ACHN (cell line): ENCODE measurements around the gene LAMB3.
A peak's percentile ranks its signal among the peaks of the same experiment; 100 is the strongest.

Source experiments
- DNase-seq: peaks from one replicate; pipeline ENCODE4 v3.0.0-alpha.2; 2015
- in situ Hi-C: cut with HindIII; loops from 2 replicates; pipeline ENCODE4 v1.10.0; 2017; ENCODE audit warnings: low sequenced_read_pairs, low pct_ligation_motif_present, low pct_unique_long_range_greater_than_20kb

The LAMB3 gene

DNA sequence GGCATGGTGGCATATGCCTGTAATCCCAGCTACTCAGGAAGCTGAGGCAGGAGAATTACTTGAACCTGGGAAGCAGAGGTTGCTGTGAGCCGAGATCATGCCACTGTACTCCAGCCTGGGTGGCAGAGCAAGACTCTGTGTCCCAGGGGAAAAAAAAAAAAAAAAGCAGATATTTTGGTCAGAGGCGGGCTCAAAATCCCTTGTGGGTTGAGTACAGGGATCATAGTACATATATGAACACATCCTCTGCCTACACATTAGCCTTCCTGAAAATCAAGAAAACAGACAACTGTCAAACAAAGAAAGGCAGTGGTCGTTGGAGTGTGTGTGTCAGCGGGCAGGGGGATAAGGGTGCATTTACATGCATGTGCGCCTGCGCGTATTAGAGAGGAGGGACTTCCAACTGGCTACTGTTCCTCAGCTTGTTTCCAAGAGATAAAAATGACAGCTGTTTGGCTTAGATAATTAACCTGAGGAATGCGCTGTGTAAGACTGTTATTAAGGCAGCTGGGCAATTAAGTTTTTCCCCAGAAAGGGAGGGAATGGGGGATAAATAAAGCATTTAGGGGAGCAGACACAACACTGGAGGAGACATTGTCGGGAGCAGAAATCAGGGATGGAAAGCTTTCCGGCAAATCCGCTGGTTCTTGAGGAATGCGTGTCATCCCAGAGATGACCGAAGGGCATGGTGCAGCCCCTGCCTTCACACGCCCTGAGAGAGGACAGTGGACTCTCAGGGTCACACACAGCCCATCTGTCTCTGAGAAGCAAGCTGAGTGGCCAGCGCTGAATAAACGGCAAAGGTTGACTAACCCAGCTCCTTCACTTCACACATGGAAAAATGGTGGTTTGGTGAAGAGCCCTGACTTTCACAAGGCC is 6.4 kb downstream of the LAMB3 start:
- in situ Hi-C loops = no loop called here
- DNase-seq = no peak

DNA sequence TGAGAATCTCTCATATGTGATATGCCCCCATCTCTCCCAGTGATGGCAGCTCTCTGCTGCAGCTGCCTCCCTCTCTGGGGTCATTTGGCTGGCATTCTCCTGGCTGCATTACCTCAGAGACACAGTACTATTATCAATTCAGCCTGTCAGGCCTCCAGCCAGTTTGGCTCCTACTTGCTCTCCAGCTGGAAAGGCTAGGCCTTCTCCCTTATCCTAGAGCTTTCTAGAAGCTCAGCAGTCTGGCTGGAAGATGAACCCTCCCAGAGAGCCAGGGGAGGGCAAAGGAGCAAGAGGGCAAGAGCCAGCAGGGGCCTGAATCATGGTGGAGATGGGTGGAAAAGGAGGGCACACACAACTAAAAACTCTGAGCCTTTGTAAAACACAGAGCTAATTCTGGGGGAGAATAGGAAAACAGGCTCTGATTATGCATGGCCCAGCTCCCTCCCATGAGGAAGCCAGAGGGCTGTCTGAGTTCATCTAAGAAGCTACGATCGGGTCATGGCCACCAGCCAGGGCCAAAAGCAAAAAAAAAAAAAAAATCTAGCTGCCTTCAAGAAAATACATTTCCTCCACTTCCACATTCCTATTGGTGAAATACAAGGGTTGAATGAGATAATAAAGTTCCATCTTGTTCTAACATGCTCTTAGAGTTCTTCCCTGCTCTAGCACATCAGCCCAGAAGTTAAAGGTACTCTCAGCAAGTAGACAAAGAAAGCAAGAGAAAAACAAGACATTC is 8.8 kb downstream of the LAMB3 start:
- in situ Hi-C loops = no loop called here
- DNase-seq = no peak

DNA sequence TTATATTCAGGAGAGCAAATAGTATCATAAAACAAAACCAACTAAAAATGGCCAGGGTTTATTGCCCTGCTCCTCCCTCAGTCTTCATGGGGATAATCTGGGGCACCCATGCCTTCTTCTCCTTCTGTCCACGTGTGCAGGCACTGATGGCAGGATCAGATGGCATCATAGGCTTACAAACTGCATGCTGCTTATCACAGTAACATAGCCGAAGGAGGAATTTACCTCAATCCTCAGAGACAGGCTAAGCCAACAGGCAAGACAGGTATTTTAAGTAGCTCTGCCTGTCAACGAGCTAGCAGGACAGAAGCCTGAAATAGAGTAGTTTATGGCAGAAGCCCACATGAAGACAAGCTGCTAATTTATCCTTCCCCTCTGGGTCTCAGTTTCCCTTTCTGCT is 9.4 kb downstream of the LAMB3 start:
- in situ Hi-C loops = no loop called here
- no peak for DNase-seq

DNA sequence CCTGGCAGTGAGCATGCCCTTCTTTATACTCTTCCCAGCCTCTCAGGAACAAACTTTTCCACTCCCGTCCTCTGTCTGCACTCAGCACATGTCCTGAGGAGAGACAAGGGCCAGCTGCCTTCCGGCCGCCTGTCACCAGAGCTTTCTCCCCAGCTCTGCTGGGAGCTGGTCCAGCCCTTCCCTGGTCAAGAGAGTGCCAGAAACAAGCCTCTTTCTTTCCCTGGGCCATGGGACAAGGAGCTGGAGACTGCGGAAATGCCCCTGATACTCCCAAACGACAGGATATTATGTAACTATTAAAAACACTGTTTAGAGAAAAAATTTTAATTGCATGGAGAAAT is 10.4 kb downstream of the LAMB3 start:
- in situ Hi-C loops = no loop called here
- DNase-seq = no peak

DNA sequence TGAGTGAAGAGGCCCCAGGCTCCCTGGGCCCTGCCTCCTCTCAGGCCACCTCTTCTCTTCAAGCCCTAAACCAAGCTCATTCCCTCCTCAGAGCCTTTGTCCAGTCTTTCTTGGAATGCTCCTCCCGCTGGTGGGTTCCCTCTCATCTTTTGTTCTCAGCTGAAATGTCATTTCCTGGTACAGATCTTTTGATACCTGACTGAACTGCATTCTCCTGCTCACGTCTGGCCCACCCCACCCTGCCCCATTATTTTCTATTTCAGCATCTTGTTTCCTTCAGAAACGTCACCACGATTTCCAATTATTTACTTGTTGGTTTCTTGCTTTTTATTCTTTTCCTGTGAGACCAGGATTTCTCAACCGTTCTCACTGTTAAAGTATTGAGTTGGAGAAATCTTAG is 16.4 kb downstream of the LAMB3 start:
- in situ Hi-C loops = no loop called here
- DNase-seq = no peak

DNA sequence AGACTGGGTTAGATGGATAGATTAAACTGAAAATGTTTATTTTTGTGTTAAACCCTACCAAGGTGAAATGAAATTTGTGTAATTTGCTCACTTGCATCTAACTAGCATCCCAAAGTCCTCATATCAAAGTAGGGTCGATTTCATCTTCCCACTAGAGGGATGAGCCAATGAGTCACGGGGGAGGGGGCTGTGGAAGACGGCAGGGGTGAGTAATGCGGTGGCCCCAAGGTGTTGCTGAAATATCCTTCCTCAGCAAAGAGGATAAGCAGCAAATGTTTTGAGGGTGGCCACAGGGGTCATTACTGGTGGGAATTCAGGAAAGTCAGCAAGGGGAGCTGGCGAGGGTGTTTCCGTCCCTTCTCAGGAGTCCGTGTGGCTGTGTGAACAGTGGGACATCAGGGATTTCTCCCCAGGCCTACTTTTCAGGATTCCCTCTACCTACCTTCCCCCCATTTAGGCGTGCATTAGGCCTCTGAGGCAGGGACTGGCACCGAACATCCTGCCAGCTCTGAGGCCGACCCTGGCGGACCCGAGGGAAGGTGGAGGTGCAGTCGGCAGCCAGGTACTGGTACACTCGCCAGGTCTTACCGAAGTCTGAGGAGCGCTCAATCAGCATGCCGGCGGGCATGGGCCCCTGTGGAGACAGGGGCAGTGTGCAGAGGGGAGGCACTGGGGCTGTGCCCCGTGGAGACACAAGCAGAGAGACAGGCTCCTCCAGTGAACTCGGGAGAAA is 18.1 kb downstream of the LAMB3 start:
- in situ Hi-C loops = no loop called here
- no peak for DNase-seq

DNA sequence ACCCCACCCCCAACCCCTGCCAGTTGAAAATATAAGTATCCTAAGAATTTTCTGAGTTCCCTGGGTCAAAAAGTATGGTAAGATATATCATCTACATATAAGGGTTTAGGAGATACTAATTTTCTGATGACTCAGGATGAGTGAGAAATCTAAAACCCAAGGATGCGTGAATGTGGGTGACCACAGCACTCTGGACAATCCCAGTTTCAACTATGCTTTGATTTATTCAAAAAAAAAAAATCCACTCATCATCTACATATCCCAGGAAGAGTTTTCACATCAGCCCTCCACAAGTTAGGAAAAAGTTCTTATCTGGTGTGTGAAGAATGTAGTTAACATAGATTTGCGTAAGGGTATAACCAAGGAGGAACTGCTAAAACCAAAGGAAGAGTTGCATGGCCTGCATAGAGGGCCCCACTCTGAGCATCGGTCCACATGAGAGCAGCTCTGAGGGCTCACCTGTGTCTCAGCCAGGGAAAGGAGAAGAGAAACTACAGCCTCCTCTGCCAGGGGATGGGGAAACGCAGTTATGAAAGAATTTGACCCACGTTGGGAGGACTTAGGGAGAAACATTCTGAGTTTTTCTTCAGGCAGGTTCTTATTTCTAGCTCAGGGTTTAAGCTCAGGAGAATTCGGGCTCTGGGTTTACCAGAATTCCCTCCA is 18.8 kb downstream of the LAMB3 start:
- peak; percentile 57 for DNase-seq
- in situ Hi-C loops = no loop called here

DNA sequence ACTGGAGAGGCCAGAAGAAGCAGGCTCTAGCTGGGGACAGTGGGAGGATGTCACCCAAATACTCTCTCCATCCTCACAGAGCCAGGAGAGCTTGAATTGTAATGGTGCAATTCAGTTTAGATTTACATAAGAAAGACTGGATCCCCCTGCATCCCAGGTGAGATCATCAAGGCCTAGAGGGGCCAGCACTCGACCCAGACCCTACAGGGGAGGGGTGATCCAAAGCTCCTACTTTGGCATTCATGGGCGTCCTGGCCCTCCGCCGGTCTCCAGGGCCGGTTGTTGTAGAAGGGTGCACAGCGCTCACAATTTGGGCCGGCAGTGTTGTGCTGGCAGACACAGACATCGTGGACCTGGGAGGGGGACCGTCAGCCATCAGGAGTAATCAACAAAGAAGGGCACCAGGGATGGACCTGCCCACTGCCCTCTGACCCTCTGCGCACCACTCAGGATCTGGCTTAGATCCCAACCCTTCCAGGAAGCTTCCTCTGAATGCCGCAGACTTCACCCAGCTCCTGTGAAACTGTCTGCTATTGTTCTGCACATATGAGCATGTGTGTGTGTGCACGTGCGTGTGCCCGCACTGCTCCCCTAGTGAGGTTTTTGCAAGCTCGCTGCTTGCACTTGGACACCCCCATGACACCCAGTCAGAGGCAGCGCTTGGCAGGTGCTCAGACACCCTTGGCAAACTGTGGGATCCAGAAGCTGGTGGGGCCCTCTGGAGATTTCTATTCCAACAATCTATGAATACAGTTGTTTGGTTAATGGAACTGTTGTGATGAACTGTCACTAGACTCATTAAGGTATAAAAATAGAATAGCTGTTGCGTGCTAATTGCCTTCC is 21.6 kb downstream of the LAMB3 start:
- in situ Hi-C loops = no loop called here
- no peak for DNase-seq

DNA sequence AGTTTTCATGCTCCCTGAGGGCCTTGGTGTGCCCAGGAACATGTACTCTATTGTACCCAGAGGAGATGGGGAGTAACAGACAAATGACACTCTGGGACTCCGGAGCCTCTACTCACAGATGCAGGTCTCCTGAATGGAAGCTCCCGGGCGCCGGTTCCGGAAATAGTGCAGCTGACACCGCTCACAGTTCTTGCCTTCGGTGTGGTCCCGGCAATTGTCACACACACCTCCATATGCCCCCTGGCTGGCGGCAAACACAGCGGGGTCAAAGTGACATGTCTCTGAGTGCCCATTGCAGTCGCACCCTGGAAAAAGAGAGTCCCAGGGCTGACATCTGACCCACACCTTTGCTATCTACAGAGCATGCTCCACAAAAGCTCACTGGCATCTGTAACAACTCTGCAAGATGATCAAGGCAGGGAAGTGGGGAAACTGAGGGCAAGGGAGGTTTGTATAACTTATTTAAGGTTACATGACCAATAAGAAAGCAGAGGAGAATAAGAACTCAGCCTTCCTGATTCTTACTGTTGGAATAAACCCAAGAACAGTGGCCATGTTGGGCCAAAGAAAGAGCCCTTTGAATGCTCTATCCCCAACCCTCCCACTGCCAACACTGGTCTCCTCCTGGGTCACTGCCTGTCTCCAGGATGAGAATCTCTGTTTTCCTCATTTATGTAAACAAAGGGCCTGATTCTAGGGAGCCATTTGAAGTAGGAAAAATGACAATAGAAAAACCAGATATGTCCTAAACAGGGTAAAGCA is 22.4 kb downstream of the LAMB3 start:
- no peak for DNase-seq
- in situ Hi-C loops = no loop called here

DNA sequence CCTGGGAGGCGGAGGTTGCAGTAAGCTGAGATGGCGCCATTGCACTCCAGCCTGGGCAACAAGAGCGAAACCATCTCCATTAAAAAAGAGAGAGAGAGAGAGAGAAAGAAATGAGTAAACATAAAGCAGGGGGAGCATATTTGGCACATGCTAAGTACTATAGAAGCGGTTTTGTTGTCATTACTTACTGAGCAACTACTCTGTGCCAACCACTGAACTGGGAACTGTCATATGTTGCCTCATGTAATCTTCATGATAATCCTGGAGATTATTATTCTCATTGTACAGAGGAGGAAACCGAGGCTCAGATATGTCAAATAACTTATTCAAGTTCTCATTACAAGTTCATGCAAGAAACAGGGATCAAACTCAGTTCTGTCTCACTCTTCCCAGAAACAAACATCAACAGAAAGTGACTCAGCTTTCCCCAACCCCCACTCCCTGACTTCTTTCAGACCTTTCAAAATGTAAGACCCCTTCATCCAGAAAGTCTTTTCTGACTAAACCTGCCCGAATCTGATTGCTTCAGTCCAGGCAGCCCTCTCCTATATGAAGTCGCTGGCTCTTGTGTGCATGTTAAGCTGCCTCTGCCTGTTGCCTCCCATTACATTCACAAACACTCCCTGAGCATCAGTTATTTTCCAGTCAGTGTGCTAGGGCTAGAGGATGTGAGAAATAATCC is 23.5 kb downstream of the LAMB3 start:
- in situ Hi-C loops = no loop called here
- no peak for DNase-seq

DNA sequence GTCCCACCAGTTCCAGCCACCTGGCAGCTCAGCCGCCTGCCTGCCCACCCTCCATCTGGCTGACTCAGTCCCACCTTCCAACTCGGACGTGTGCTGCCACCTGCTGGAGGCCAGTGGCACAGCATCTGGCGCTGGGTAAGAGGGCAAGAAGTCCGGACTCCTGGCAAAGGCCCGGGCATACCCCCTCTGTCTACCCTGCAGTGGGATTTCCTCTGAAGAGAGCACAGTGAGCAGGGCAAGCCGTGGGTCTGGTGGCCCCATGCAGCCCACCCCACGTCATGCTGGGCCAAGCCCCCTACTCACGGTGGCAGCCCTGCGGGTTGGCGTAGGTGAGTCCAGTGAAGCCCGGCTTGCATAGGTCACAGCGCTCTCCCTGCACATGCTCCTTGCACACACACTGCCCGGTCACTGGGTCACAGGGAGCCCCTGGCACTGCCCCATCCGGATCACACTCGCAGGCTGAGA is 24.5 kb downstream of the LAMB3 start:
- in situ Hi-C loops = no loop called here
- DNase-seq = peak; percentile 81

DNA sequence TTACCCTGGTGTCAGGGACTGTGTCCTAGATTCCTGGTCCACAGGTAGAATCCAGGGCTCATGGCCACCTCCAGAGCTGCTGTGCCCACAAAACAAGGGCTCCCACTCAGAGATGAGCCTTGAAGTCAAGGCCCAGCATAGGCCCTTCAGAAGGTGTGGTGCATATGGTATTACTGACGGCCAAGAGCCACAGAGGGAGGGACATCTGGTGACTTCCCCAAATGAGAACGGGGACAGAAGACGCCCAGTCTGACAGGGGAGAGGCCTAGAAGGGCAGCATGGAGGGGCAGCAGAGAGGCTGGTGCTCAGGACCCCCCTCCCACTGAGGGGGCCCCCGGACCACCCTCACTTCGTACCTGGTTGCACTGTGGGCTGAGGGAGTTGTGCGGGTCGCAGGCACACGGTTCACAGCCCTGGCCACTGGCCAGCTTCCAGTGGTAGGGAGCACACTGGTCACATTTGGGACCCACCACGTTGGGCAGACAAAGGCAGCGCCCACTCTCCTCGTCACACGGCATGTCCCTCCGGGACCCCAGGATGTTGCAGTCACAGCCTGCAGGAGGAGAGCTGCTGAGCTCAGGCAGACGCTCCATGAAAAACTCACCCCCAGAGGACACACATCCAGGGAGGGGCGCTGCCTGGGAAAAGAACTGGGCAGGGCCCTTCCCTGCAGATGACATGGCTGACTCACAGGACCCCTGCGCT is 25.0 kb downstream of the LAMB3 start:
- in situ Hi-C loops = no loop called here
- DNase-seq = no peak

DNA sequence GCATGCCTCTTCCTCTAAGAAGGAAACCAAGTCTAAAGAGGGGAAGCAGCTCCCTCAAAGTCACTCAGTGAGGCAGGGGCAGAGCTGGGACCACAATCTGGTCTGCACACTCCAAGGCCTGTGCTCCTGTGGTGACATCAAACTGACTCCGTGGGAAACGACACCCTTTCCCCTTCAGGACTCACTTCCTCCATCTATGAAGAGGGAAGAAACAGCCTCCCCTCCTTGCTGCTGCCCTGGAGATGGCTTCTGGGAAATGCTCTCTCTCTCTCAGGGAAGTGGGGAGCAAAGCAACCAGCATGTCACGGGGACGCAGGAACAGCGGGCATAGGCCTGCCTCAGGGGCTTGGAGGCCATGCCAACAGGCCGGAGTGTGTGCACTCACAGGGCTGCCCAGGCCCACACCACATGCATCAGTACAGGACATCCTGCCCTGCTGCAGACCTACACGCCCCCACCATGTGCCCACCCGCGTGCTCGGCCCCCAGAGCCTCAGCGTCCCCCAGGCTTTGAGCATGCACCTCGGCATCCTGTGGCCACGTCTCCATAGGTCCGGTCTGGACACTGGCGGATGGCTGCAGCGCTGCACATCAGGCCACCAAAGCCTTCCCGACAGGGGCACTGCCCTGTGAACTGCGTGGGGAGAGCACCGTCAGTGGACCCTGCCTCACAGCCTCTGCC is 25.7 kb downstream of the LAMB3 start:
- DNase-seq = no peak
- in situ Hi-C loops = no loop called here

DNA sequence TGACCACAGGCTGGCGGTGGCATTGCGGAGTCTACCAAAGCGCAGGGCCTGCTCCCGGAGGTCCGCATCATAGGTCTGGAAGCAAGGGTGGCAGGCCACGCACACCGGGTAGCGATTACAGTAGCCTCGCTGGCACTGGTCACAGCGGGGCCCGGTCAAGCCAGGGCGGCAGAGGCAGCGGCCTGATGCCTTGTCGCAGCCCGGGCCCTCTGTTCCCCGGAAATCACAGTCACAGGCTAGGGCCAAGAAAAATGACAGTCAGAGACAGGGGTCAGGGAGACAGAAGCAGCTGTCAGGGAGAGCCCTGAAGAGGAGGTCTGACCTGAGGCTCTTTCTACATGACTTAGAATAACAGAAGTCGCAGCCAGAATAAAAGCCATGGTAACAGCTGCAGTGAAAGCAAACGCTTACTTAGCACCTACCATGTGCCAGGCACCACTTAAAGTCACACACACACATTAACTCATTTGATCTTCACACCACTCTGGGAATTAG is 26.4 kb downstream of the LAMB3 start:
- in situ Hi-C loops = no loop called here
- DNase-seq = no peak
